HepG2 (cell line): Measurements from ENCODE around the gene EML2. TPM values are rescaled to one million over a fixed set of nuclear protein-coding genes. Genes with fewer than 3 reads are reported as not detected.
A peak's percentile ranks its signal among the peaks of the same experiment; 100 is the strongest.

Experiments
- DRAP1 ChIP-seq: IDR thresholded peaks from 2 replicates; pipeline ENCODE4 v1.6.1; 2016; ENCODE audit warnings: missing genetic modification reagents, missing compliant biosample characterization
- GPBP1L1 ChIP-seq: sonication (generic); formaldehyde crosslinking; IDR thresholded peaks from 2 replicates; pipeline ENCODE4 v1.5.0; 2020; ENCODE audit warnings: mild to moderate bottlenecking, missing genetic modification reagents
- IKZF5 ChIP-seq: IDR thresholded peaks from 2 replicates; pipeline ENCODE4 v1.6.1; 2018; ENCODE audit warnings: missing genetic modification reagents, mild to moderate bottlenecking, missing compliant biosample characterization
- NFATC3 ChIP-seq: sonication (generic); formaldehyde crosslinking; IDR thresholded peaks from 2 replicates; pipeline ENCODE4 v1.5.1; 2020; ENCODE audit warnings: mild to moderate bottlenecking, missing genetic modification reagents
- NFRKB ChIP-seq: fragments of 450-650 bp; IDR thresholded peaks from 2 replicates; pipeline ENCODE4 v1.6.1; 2017
- NR2F2 ChIP-seq: IDR thresholded peaks from 2 replicates; pipeline ENCODE4 v1.6.1; 2012; ENCODE audit warnings: low read depth, inconsistent platforms, borderline replicate concordance
- SNAPC5 ChIP-seq: sonication (generic); formaldehyde crosslinking; IDR thresholded peaks from 2 replicates; pipeline ENCODE4 v1.8.1; 2023; ENCODE audit warnings: mild to moderate bottlenecking, missing genetic modification reagents, borderline replicate concordance
- SOX13 ChIP-seq, 3 experiments: fragments of 450-650 bp in 1 of 3; sonication (generic) in 1 of 3; formaldehyde crosslinking in 1 of 3; IDR thresholded peaks in 2 of 3; conservative IDR thresholded peaks in 1 of 3; 2 replicates each; pipeline versions ENCODE4 v1.5.0 to v1.6.1; 2016 to 2020; ENCODE audit warnings: antibody characterized with exemption in 1 of 3, mild to moderate bottlenecking in 1 of 3, missing compliant biosample characterization in 1 of 3, missing genetic modification reagents in 1 of 3, moderate library complexity in 1 of 3
- UBTF ChIP-seq: sonication (generic); formaldehyde crosslinking; IDR thresholded peaks from 2 replicates; pipeline ENCODE4 v1.4.0; 2020; ENCODE audit warnings: mild to moderate bottlenecking, missing genetic modification reagents
- XBP1 ChIP-seq: sonication (generic); formaldehyde crosslinking; IDR thresholded peaks from 2 replicates; pipeline ENCODE4 v1.5.0; 2020; ENCODE audit warnings: missing genetic modification reagents
- ZFP36 ChIP-seq: fragments of 150-350 bp; IDR thresholded peaks from 2 replicates; pipeline ENCODE4 v1.6.1; 2018; ENCODE audit warnings: borderline replicate concordance, low read length, low read depth; ENCODE audit not compliant: partially characterized antibody
- ZKSCAN8 ChIP-seq: IDR thresholded peaks from 2 replicates; pipeline ENCODE4 v1.6.1; 2016; ENCODE audit warnings: borderline replicate concordance, missing genetic modification reagents, missing compliant biosample characterization
- ZNF609 ChIP-seq: sonication (generic); formaldehyde crosslinking; IDR thresholded peaks from 2 replicates; pipeline ENCODE4 v1.4.0; 2020; ENCODE audit warnings: mild to moderate bottlenecking, missing genetic modification reagents, borderline replicate concordance
- ZUFSP ChIP-seq: sonication (generic); formaldehyde crosslinking; IDR thresholded peaks from 2 replicates; pipeline ENCODE4 v1.9.0; 2021; ENCODE audit warnings: missing genetic modification reagents, mild to moderate bottlenecking, borderline replicate concordance
- polyA plus RNA-seq, 8 experiments: library from polyadenylated mRNA; depleted of rRNA in 3 of 8; stranded (reverse) in 7 of 8; unstranded in 1 of 8; fragments of >200 nt; fragmentation: Illumina TruSeq in 4 of 8; extraction: Trizol in 4 of 8; gene quantifications; 2 replicates each; pipeline versions ENCODE4 v1.2.1 to v1.2.3, GENCODE V29; 2011 to 2016; ENCODE audit warnings: low read depth in 4 of 8, missing spikeins in 1 of 8, mixed read lengths in 1 of 8; ENCODE audit not compliant: insufficient read depth in 1 of 8
- total RNA-seq, 5 experiments: library from RNA; depleted of rRNA; stranded (reverse); fragments of >200 nt; fragmentation: Illumina TruSeq; extraction: Trizol; gene quantifications; 2 replicates each; pipeline ENCODE4 v1.2.3, GENCODE V29; 2016; ENCODE audit warnings: low read depth in 1 of 5

Gene EML2
- total and polyA plus RNA-seq, 2 of the 13 experiments (the other 11 are each of a cell fraction or from before 2014, with no cell fraction given), result 7.3 to 12.9 TPM

- TF ChIP-seq ZFP36, result no peak
- no peak for TF ChIP-seq ZUFSP
- no peak for TF ChIP-seq XBP1 (CRISPR knock-in tag)
- TF ChIP-seq NFATC3 (CRISPR knock-in tag), result 0 out of 2 replicates have a peak, but pooled peaks have one; percentile 74
- no peak for TF ChIP-seq NR2F2
- peak; percentile 58 for TF ChIP-seq DRAP1
- TF ChIP-seq NFRKB, result no peak
- no peak for TF ChIP-seq SOX13 (IDR thresholded peaks at IDR 0.05)
- TF ChIP-seq SOX13 (CRISPR knock-in tag; conservative IDR thresholded peaks at IDR 0.05 in 1 of 2, IDR thresholded peaks at IDR 0.05 in 1 of 2), result peak in 1 of 2 experiments; percentile 37; a peak in 1 of 4 replicates
- peak; percentile 65 for TF ChIP-seq UBTF (CRISPR knock-in tag)
- TF ChIP-seq ZNF609 (CRISPR knock-in tag), result 0 out of 2 replicates have a peak, but pooled peaks have one; percentile 21
- no peak for TF ChIP-seq SNAPC5 (CRISPR knock-in tag)
- peak; percentile 83 for TF ChIP-seq IKZF5 (CRISPR knock-in tag)
- peak; percentile 58; the same call in 1 of the 2 replicates for TF ChIP-seq ZKSCAN8
- TF ChIP-seq GPBP1L1 (CRISPR knock-in tag), result no peak
Observed at GRCh38 chr19:45591004-45591637, 48.1 kb downstream of the EML2 start (continued).
